MM.1S (cell line): ENCODE results near the gene CHMP4A.

Experiments
- DNase-seq: peaks from one replicate; pipeline ENCODE4 v3.0.0-alpha.2; 2015
- H2AFZ ChIP-seq: fragments of 300-600 bp; sonication (generic); 2 replicates; pipeline ENCODE4 v1.6.0; 2016; ENCODE audit warnings: antibody characterized with exemption, low read length
- H3F3A ChIP-seq: fragments of 300-600 bp; sonication (generic); 2 replicates; pipeline ENCODE4 v1.6.1; 2016; ENCODE audit warnings: mild to moderate bottlenecking, antibody characterized with exemption, low read length, moderate library complexity, mixed read lengths; ENCODE audit not compliant: insufficient read depth
- H3K27ac ChIP-seq: fragments of 300-600 bp; sonication (generic); 2 replicates; pipeline ENCODE4 v1.5.1; 2016; ENCODE audit warnings: mild to moderate bottlenecking, low read length
- H3K27me3 ChIP-seq: fragments of 300-600 bp; sonication (generic); replicated peaks from 2 replicates; pipeline ENCODE4 v1.6.0; 2016; ENCODE audit warnings: low read length; ENCODE audit not compliant: insufficient read depth
- H3K36me3 ChIP-seq: fragments of 300-600 bp; sonication (generic); replicated peaks from 2 replicates; pipeline ENCODE4 v1.6.1; 2016; ENCODE audit warnings: mild to moderate bottlenecking, low read length, mixed read lengths; ENCODE audit not compliant: insufficient read depth
- H3K4me1 ChIP-seq: fragments of 300-600 bp; sonication (generic); 2 replicates; pipeline ENCODE4 v1.6.1; 2016; ENCODE audit warnings: low read length, mixed read lengths
- H3K4me2 ChIP-seq: fragments of 300-600 bp; sonication (generic); 2 replicates; pipeline ENCODE4 v1.6.0; 2016; ENCODE audit warnings: low read depth, low read length
- H3K4me3 ChIP-seq: fragments of 300-600 bp; sonication (generic); 2 replicates; pipeline ENCODE4 v1.5.1; 2016; ENCODE audit warnings: low read length, mixed read lengths
- H3K79me2 ChIP-seq: fragments of 300-600 bp; sonication (generic); 2 replicates; pipeline ENCODE4 v1.6.1; 2016; ENCODE audit warnings: mixed run types, low read length, mixed read lengths
- H3K9ac ChIP-seq: fragments of 300-600 bp; sonication (generic); 2 replicates; pipeline ENCODE4 v1.6.1; 2016; ENCODE audit warnings: low read length, mixed read lengths
- H3K9me2 ChIP-seq: fragments of 300-600 bp; sonication (generic); replicated peaks from 2 replicates; pipeline ENCODE4 v1.6.1; 2016; ENCODE audit warnings: mild to moderate bottlenecking, low read length, mixed read lengths; ENCODE audit not compliant: insufficient read depth
- H3K9me3 ChIP-seq: fragments of 300-600 bp; sonication (generic); replicated peaks from 2 replicates; pipeline ENCODE4 v1.6.1; 2016; ENCODE audit warnings: mild to moderate bottlenecking, low read length, mixed read lengths; ENCODE audit not compliant: insufficient read depth
- H4K20me1 ChIP-seq: fragments of 300-600 bp; sonication (generic); 2 replicates; pipeline ENCODE4 v1.6.1; 2016; ENCODE audit warnings: mild to moderate bottlenecking, low read length, moderate library complexity, mixed read lengths; ENCODE audit not compliant: insufficient read depth
- CTCF ChIP-seq: fragments of 300-600 bp; sonication (generic); IDR thresholded peaks from 2 replicates; pipeline ENCODE4 v1.5.1; 2016; ENCODE audit warnings: antibody characterized with exemption, low read length, mixed read lengths
- EZH2 ChIP-seq: fragments of 300-600 bp; sonication (generic); optimal IDR thresholded peaks from 2 replicates; pipeline ENCODE3; 2017; ENCODE audit warnings: low read depth, mild to moderate bottlenecking, antibody characterized with exemption, low read length, mixed read lengths
- EZH2phosphoT487 ChIP-seq: fragments of 300-600 bp; sonication (generic); IDR thresholded peaks from 2 replicates; pipeline ENCODE4 v1.6.1; 2018; ENCODE audit warnings: antibody characterized with exemption, low read length

The CHMP4A gene

GRCh38 chr14:24181371-24182077 lies 31.8 kb downstream of the CHMP4A start:
- H3K79me2 ChIP-seq: no peaks in the 10 kb centered on the region
- no peak for TF ChIP-seq CTCF
- no peaks in the 10 kb centered on the region for H3K36me3 ChIP-seq
- no peaks in the 10 kb centered on the region for H3K9me3 ChIP-seq
- no peak overlapping the region for H3K4me3 ChIP-seq
- H3K9ac ChIP-seq: no peak overlapping the region
- no peak overlapping the region for H3K27ac ChIP-seq
- H3K4me1 ChIP-seq: no peaks in the 10 kb centered on the region
- no peaks in the 10 kb centered on the region for H3K9me2 ChIP-seq
- no peak overlapping the region for H3K4me2 ChIP-seq
- H2AFZ ChIP-seq: no peak overlapping the region
- no peaks in the 10 kb centered on the region for H3K27me3 ChIP-seq
- no peak for DNase-seq
- H4K20me1 ChIP-seq: no peaks in the 10 kb centered on the region
- H3F3A ChIP-seq: no peaks in the 10 kb centered on the region

GRCh38 chr14:24179961-24180796 lies 33.1 kb downstream of the CHMP4A start:
- Histone ChIP-seq H3K9me3 (no peaks in the 10 kb centered on the region), H3K9me2 (no peaks in the 10 kb centered on the region), H3K4me3 (no peak overlapping the region), H3K79me2 (no peaks in the 10 kb centered on the region), H4K20me1 (no peaks in the 10 kb centered on the region), H3F3A (no peaks in the 10 kb centered on the region), H3K36me3 (no peaks in the 10 kb centered on the region), H2AFZ (no peak overlapping the region), H3K9ac (no peak overlapping the region), H3K27ac (no peak overlapping the region), H3K27me3 (no peaks in the 10 kb centered on the region), H3K4me2 (no peak overlapping the region), H3K4me1 (no peaks in the 10 kb centered on the region)
- no peak for TF ChIP-seq EZH2phosphoT487
- DNase-seq: no peak

- Histone ChIP-seq H3K9me2 (no peaks in the 10 kb centered on the region), H3F3A (no peaks in the 10 kb centered on the region), H4K20me1 (no peaks in the 10 kb centered on the region), H3K4me3 (no peak overlapping the region), H2AFZ (no peak overlapping the region), H3K36me3 (no peaks in the 10 kb centered on the region), H3K9ac (no peak overlapping the region), H3K27me3 (no peaks in the 10 kb centered on the region), H3K27ac (no peak overlapping the region), H3K79me2 (no peaks in the 10 kb centered on the region), H3K9me3 (no peaks in the 10 kb centered on the region), H3K4me2 (no peak overlapping the region), H3K4me1 (no peaks in the 10 kb centered on the region)
- TF ChIP-seq EZH2phosphoT487 (no peak), EZH2 (no peak), CTCF (no peak)
- no peak for DNase-seq
Measured at GRCh38 chr14:24179294-24179960, 33.9 kb downstream of the CHMP4A start.
